Skeletal muscle satellite cell (primary cell): Measurements from ENCODE around the gene ACOT13.

Experiments used
- H3K27me3 ChIP-seq: 2 replicates; pipeline ENCODE4 v1.7.0; 2013; ENCODE audit warnings: low read length; ENCODE audit not compliant: control insufficient read depth, insufficient read depth
- H3K36me3 ChIP-seq: 2 replicates; pipeline ENCODE4 v1.7.0; 2013; ENCODE audit warnings: mild to moderate bottlenecking, control low read depth, low read length; ENCODE audit not compliant: insufficient read depth
- H3K4me1 ChIP-seq: 2 replicates; pipeline ENCODE4 v1.7.0; 2013; ENCODE audit warnings: low read length; ENCODE audit not compliant: control insufficient read depth, insufficient read depth
- H3K4me2 ChIP-seq: 2 replicates; pipeline ENCODE4 v1.7.0; 2013; ENCODE audit warnings: mild to moderate bottlenecking, low read length
- H3K4me3 ChIP-seq: 2 replicates; pipeline ENCODE4 v1.7.0; 2013; ENCODE audit warnings: low read length
- H3K9ac ChIP-seq: 2 replicates; pipeline ENCODE4 v1.7.0; 2013; ENCODE audit warnings: mild to moderate bottlenecking, low read depth, low read length, moderate library complexity
- H3K9me3 ChIP-seq: replicated peaks from 2 replicates; pipeline ENCODE4 v1.7.0; 2013; ENCODE audit warnings: mild to moderate bottlenecking, control low read depth, low read length

The ACOT13 gene

DNA sequence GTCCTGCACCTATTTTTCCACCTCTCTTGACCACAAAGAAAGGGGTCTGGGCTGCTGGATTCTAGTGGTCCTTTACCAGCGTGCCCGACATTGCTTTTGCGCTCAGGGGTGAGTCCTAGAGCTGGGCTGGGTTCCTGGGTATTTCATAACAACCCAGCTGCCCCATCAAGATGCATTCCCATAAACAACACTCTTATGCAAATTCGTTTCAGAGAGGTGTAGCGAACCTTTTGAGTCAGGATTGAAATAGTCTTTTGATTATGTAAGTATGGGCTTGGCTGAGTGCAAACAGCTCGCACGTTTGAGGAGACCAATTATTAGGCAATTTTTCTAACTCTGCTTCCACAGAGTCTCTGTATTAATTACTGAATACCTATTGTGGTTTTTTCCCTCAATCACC is 13.7 kb downstream of the ACOT13 start:
- Histone ChIP-seq H3K9me3 (no peaks in the 10 kb centered on the region), H3K4me1 (no peaks in the 10 kb centered on the region), H3K4me3 (no peak overlapping the region), H3K4me2 (no peak overlapping the region), H3K9ac (no peak overlapping the region), H3K27me3 (no peaks in the 10 kb centered on the region), H3K36me3 (no peaks in the 10 kb centered on the region)

- H3K9me3 ChIP-seq: no peaks in the 10 kb centered on the region
- no peak overlapping the region for H3K9ac ChIP-seq
- H3K4me2 ChIP-seq: no peak overlapping the region
- no peaks in the 10 kb centered on the region for H3K4me1 ChIP-seq
- H3K27me3 ChIP-seq: no peaks in the 10 kb centered on the region
- no peak overlapping the region for H3K4me3 ChIP-seq
- no peaks in the 10 kb centered on the region for H3K36me3 ChIP-seq
Observed at GRCh38 chr6:24683297-24684296, 16.7 kb downstream of the ACOT13 start.

GRCh38 chr6:24686408-24686807 is 19.5 kb downstream of the ACOT13 start:
- H3K4me1 ChIP-seq: peaks cover 6% of the 10 kb centered on the region
- H3K9me3 ChIP-seq: no peaks in the 10 kb centered on the region
- H3K27me3 ChIP-seq: no peaks in the 10 kb centered on the region
- no peak overlapping the region for H3K9ac ChIP-seq
- H3K4me3 ChIP-seq: no peak overlapping the region
- H3K4me2 ChIP-seq: no peak overlapping the region
- H3K36me3 ChIP-seq: no peaks in the 10 kb centered on the region

- no peaks in the 10 kb centered on the region for H3K36me3 ChIP-seq
- no peak overlapping the region for H3K4me3 ChIP-seq
- H3K9me3 ChIP-seq: no peaks in the 10 kb centered on the region
- H3K4me2 ChIP-seq: no peak overlapping the region
- H3K27me3 ChIP-seq: no peaks in the 10 kb centered on the region
- no peak overlapping the region for H3K9ac ChIP-seq
- H3K4me1 ChIP-seq: peaks cover 6% of the 10 kb centered on the region
Observed at GRCh38 chr6:24686946-24687345, 20.1 kb downstream of the ACOT13 start.

- no peaks in the 10 kb centered on the region for H3K27me3 ChIP-seq
- H3K9me3 ChIP-seq: no peaks in the 10 kb centered on the region
- no peak overlapping the region for H3K4me3 ChIP-seq
- H3K4me2 ChIP-seq: no peak overlapping the region
- H3K4me1 ChIP-seq: peaks cover 6% of the 10 kb centered on the region
- H3K36me3 ChIP-seq: no peaks in the 10 kb centered on the region
- no peak overlapping the region for H3K9ac ChIP-seq
Observed at GRCh38 chr6:24689964-24690363, 23.1 kb downstream of the ACOT13 start.

- H3K9ac ChIP-seq: no peak overlapping the region
- H3K4me1 ChIP-seq: peaks cover 6% of the 10 kb centered on the region
Observed at GRCh38 chr6:24690593-24690992, 23.7 kb downstream of the ACOT13 start.

GRCh38 chr6:24691550-24691949 is 24.7 kb downstream of the ACOT13 start:
- H3K36me3 ChIP-seq: no peaks in the 10 kb centered on the region
- no peak overlapping the region for H3K4me3 ChIP-seq
- H3K9me3 ChIP-seq: no peaks in the 10 kb centered on the region
- peaks cover 6% of the 10 kb centered on the region for H3K4me1 ChIP-seq
- no peaks in the 10 kb centered on the region for H3K27me3 ChIP-seq
- no peak overlapping the region for H3K9ac ChIP-seq
- no peak overlapping the region for H3K4me2 ChIP-seq

More at GRCh38 chr6:24690593-24690992, 23.7 kb downstream of the ACOT13 start:
- Histone ChIP-seq H3K4me3 (no peak overlapping the region), H3K9me3 (no peaks in the 10 kb centered on the region), H3K27me3 (no peaks in the 10 kb centered on the region), H3K36me3 (no peaks in the 10 kb centered on the region), H3K4me2 (no peak overlapping the region)

- H3K27me3 ChIP-seq: no peaks in the 10 kb centered on the region
- H3K4me3 ChIP-seq: no peak overlapping the region
- H3K9ac ChIP-seq: no peak overlapping the region
- no peaks in the 10 kb centered on the region for H3K36me3 ChIP-seq
- peaks cover 6% of the 10 kb centered on the region for H3K4me1 ChIP-seq
- no peaks in the 10 kb centered on the region for H3K9me3 ChIP-seq
- no peak overlapping the region for H3K4me2 ChIP-seq
Observed at GRCh38 chr6:24692003-24692402, 25.1 kb downstream of the ACOT13 start.

- H3K9ac ChIP-seq: no peak overlapping the region
- no peak overlapping the region for H3K4me2 ChIP-seq
- no peaks in the 10 kb centered on the region for H3K27me3 ChIP-seq
- H3K4me3 ChIP-seq: no peak overlapping the region
- H3K9me3 ChIP-seq: no peaks in the 10 kb centered on the region
- no peaks in the 10 kb centered on the region for H3K36me3 ChIP-seq
- H3K4me1 ChIP-seq: peaks cover 6% of the 10 kb centered on the region
Observed at GRCh38 chr6:24692415-24692814, 25.5 kb downstream of the ACOT13 start.

DNA sequence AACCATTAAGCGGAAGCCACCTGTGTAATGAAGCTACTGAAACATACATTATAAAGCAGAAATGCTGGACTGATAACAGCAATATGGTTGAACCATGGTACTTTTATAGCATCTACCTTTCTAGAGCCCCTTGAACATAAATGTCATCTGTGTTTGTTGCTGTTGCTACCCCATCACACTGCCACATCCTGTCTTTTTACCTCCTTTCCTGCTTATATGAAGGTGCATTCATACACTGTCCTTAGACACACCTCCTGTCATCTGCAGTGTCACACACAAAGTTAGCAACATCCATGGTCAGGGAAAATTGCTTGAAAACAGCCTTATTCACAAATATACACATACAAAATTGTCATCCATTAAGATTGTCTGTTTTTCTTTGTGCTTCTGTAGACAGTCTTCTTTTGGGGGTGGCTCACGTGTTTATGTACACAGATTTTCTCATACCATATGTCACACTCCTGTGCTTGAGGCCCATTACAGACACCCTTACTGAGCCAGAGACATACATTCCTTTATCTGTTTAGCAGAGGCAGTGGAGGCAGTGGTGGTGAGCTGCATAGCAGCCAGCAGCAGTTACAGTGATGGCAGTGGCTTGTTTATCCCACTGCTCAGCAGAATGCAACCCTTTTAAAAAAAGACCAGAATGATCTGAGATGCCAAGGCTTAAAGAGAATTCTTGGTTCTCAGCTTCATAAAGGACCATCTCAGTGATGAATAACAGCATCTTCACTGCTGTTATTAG is 26.1 kb downstream of the ACOT13 start:
- Histone ChIP-seq H3K4me3 (no peak overlapping the region), H3K4me2 (no peak overlapping the region), H3K4me1 (peaks cover 6% of the 10 kb centered on the region), H3K9me3 (no peaks in the 10 kb centered on the region), H3K36me3 (no peaks in the 10 kb centered on the region), H3K9ac (no peak overlapping the region), H3K27me3 (no peaks in the 10 kb centered on the region)

GRCh38 chr6:24694198-24694597 is 27.3 kb downstream of the ACOT13 start:
- no peak overlapping the region for H3K9ac ChIP-seq
- H3K4me2 ChIP-seq: no peak overlapping the region
- H3K4me3 ChIP-seq: no peak overlapping the region
- H3K4me1 ChIP-seq: peaks cover 6% of the 10 kb centered on the region
- H3K27me3 ChIP-seq: no peaks in the 10 kb centered on the region
- no peaks in the 10 kb centered on the region for H3K36me3 ChIP-seq
- H3K9me3 ChIP-seq: no peaks in the 10 kb centered on the region
